ENCODE data around the gene C1orf21. TPM values are rescaled to one million over a fixed set of nuclear protein-coding genes. Genes with fewer than 3 reads are reported as not detected.

C1orf21 gene
- total and polyA plus RNA-seq, 2 donors (not counting 1 experiment from before 2014, with no cell fraction given) = under 0.01 to 0.32 TPM

- Histone ChIP-seq H3K4me3 (ENCODE audit: control extremely low read depth in 1 of 5, extremely low read depth in 1 of 5, insufficient read depth in 1 of 5, low read depth in 2 of 5, low read length in 4 of 5) (no peak overlapping the region), H3K36me3 (replicated peaks in 1 of 2; ENCODE audit: control extremely low read depth in 1 of 2, control insufficient read depth in 1 of 2, extremely low read depth in 1 of 2, insufficient read depth in 2 of 2, low read length in 1 of 2) (no peaks in the 10 kb centered on the region), H3K9ac (ENCODE audit: low read length) (no peak overlapping the region), H3K79me2 (ENCODE audit: control insufficient read depth, insufficient read depth, low read length) (no peaks in the 10 kb centered on the region), H3K4me1 (ENCODE audit: control insufficient read depth in 2 of 2, insufficient read depth in 2 of 2, low read length in 2 of 2) (no peaks in the 10 kb centered on the region), H3K27me3 (replicated peaks in 1 of 4; ENCODE audit: control extremely low read depth in 1 of 4, control insufficient read depth in 3 of 4, insufficient read depth in 4 of 4, low read length in 3 of 4) (no peaks in the 10 kb centered on the region), H4K20me1 (ENCODE audit: control insufficient read depth, insufficient read depth, low read length, poor library complexity, severe bottlenecking) (no peaks in the 10 kb centered on the region), H2AFZ (ENCODE audit: insufficient read depth, low read depth, low read length, poor library complexity, severe bottlenecking) (no peak overlapping the region), H3K9me3 (ENCODE audit: control extremely low read depth in 1 of 3, control insufficient read depth in 2 of 3, insufficient read depth in 1 of 3, low read length in 2 of 3) (no peaks in the 10 kb centered on the region), H3K4me2 (replicated peaks; ENCODE audit: low read depth, low read length, poor library complexity, severe bottlenecking) (no peak overlapping the region), H3K27ac (ENCODE audit: low read length in 2 of 2) (no peak overlapping the region)
- no peak for TF ChIP-seq CTCF (IDR thresholded peaks at IDR 0.05)
- no peak for TF ChIP-seq EZH2 (IDR thresholded peaks at IDR 0.05; ENCODE audit: borderline replicate concordance, insufficient read depth, low read depth, low read length, poor library complexity, severe bottlenecking)
- ChIA-PET CTCF (no interaction called here), POLR2A (no interaction called here)
- Mint-ChIP-seq H3K27ac (no peak overlapping the region), H3K4me3 (no peak overlapping the region), H3K9me3 (ENCODE audit: insufficient read depth) (no peaks in the 10 kb centered on the region), H3K4me1 (no peaks in the 10 kb centered on the region), H3K27me3 (no peaks in the 10 kb centered on the region)
- DNase-seq (no peak), ATAC-seq (ENCODE audit: low read depth) (no peak)
- WGBS (ENCODE audit: insufficient coverage) = 94% methylated on average over 5 of the region's 7 CpGs
- intact Hi-C loops (cut with micrococcal nuclease) = no loop called here
Observed at GRCh38 chr1:184437291-184437690, 50.5 kb downstream of the C1orf21 start.

GRCh38 chr1:184438363-184438762 is 51.5 kb downstream of the C1orf21 start:
- DNase-seq (no peak), ATAC-seq (ENCODE audit: low read depth) (no peak)
- H3K4me1 ChIP-seq (ENCODE audit: control insufficient read depth in 2 of 2, insufficient read depth in 2 of 2, low read length in 2 of 2) = no peaks in the 10 kb centered on the region
- WGBS (ENCODE audit: insufficient coverage) = no CpG with 5 or more reads among the region's 2 CpGs
- H2AFZ ChIP-seq (ENCODE audit: insufficient read depth, low read depth, low read length, poor library complexity, severe bottlenecking) = no peak overlapping the region
- POLR2A ChIA-PET = no interaction called here
- CTCF ChIA-PET = no interaction called here
- no peaks in the 10 kb centered on the region for H3K27me3 ChIP-seq (replicated peaks in 1 of 4; ENCODE audit: control extremely low read depth in 1 of 4, control insufficient read depth in 3 of 4, insufficient read depth in 4 of 4, low read length in 3 of 4)
- H3K27ac ChIP-seq (ENCODE audit: low read length in 2 of 2) = no peak overlapping the region
- H3K9me3 ChIP-seq (ENCODE audit: control extremely low read depth in 1 of 3, control insufficient read depth in 2 of 3, insufficient read depth in 1 of 3, low read length in 2 of 3) = no peaks in the 10 kb centered on the region
- no peaks in the 10 kb centered on the region for H4K20me1 ChIP-seq (ENCODE audit: control insufficient read depth, insufficient read depth, low read length, poor library complexity, severe bottlenecking)
- Mint-ChIP-seq H3K4me3 (no peak overlapping the region), H3K9me3 (ENCODE audit: insufficient read depth) (no peaks in the 10 kb centered on the region), H3K27ac (no peak overlapping the region), H3K27me3 (no peaks in the 10 kb centered on the region), H3K4me1 (no peaks in the 10 kb centered on the region)
- H3K9ac ChIP-seq (ENCODE audit: low read length) = no peak overlapping the region
- no peak overlapping the region for H3K4me3 ChIP-seq (ENCODE audit: control extremely low read depth in 1 of 5, extremely low read depth in 1 of 5, insufficient read depth in 1 of 5, low read depth in 2 of 5, low read length in 4 of 5)
- no peaks in the 10 kb centered on the region for H3K79me2 ChIP-seq (ENCODE audit: control insufficient read depth, insufficient read depth, low read length)
- H3K36me3 ChIP-seq (replicated peaks in 1 of 2; ENCODE audit: control extremely low read depth in 1 of 2, control insufficient read depth in 1 of 2, extremely low read depth in 1 of 2, insufficient read depth in 2 of 2, low read length in 1 of 2) = no peaks in the 10 kb centered on the region
- intact Hi-C loops (cut with micrococcal nuclease) = no loop called here
- no peak overlapping the region for H3K4me2 ChIP-seq (replicated peaks; ENCODE audit: low read depth, low read length, poor library complexity, severe bottlenecking)
- TF ChIP-seq EZH2 (IDR thresholded peaks at IDR 0.05; ENCODE audit: borderline replicate concordance, insufficient read depth, low read depth, low read length, poor library complexity, severe bottlenecking) (no peak), CTCF (IDR thresholded peaks at IDR 0.05) (no peak)
